G401.6 (cell line): Measurements from ENCODE around the gene PRKN.

Source experiments
- FAIRE-seq: peaks from 2 replicates; lab custom pipeline; 2012; peaks lifted over from hg19 to GRCh38; lab: Jason Lieb, UNC

The PRKN gene

DNA sequence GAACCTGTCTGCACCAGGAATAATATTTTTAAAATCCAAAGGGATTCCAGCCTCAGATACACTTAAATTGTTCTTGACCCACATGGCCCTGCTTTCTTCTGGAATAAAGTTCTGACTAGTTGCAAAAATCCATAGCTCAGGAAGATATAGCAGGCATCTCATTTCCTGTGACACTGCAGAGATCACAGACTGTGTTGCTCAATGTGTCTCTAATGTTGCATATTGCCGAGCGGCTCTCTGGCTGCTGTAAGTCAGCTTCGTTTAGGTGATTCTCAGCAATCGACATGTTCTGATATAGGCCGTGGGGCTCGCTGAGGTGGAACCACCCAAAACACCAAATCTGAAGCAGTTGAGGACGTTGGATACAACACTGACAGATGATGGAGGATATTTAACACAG is 955.4 kb downstream of the PRKN start:
- FAIRE-seq = no peak

- FAIRE-seq = no peak
Observed at GRCh38 chr6:161761966-161762365, 965.6 kb downstream of the PRKN start.

DNA sequence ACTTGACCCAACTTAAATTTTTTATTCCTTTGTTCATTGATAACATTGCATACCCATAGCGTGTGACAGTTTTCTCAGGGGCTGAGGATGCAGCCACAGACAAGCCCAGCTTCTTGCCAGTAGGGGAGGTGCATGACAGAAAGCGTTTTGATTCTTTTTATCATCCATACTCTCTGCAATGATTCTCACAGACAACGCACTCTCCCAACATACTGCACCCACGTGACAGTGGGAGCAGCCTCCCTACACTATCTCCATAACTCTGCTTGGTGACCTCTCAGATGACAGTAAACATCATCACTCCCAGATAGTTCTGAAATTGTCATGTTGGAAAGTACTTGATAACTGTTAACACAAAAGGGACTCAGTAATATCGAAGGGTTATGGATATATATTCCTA is 972.5 kb downstream of the PRKN start:
- no peak for FAIRE-seq

DNA sequence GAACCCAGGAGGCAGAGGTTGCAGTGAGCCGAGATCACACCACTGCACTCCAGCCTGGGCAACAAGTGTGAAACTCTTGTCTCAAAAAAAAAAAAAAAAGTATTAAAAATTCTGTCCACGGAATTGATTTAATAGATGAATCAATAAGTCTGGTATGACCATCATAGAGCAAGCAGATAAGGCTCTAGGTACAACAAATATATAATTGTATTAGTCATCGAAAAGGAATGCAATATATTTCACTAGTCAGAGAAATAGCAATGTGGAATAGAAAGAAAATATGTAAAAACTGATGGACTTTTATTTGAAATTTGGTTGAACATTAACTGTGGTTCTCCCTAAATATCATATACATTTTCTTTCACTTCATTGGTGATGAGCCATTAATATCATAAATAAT is 976.9 kb downstream of the PRKN start:
- FAIRE-seq = no peak

DNA sequence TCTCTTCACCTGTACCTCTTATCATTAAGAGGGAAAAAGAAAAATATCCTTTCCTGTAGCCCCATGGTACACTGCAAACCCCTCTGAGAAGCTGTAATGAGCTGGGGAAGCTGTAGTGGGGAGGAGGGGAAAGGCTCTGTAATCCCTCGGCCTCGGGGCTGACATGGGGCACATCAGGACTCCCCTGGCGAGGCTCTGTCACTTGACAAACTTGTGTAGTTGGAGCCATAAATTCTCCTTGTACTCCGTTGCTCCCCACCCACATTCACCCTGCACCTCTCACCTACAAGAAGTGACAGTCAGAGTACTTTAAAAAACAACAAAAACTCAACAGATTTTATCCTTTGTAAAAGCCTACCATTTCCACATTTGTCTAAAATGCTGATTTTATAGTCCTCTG is 978.0 kb downstream of the PRKN start:
- FAIRE-seq = no peak

DNA sequence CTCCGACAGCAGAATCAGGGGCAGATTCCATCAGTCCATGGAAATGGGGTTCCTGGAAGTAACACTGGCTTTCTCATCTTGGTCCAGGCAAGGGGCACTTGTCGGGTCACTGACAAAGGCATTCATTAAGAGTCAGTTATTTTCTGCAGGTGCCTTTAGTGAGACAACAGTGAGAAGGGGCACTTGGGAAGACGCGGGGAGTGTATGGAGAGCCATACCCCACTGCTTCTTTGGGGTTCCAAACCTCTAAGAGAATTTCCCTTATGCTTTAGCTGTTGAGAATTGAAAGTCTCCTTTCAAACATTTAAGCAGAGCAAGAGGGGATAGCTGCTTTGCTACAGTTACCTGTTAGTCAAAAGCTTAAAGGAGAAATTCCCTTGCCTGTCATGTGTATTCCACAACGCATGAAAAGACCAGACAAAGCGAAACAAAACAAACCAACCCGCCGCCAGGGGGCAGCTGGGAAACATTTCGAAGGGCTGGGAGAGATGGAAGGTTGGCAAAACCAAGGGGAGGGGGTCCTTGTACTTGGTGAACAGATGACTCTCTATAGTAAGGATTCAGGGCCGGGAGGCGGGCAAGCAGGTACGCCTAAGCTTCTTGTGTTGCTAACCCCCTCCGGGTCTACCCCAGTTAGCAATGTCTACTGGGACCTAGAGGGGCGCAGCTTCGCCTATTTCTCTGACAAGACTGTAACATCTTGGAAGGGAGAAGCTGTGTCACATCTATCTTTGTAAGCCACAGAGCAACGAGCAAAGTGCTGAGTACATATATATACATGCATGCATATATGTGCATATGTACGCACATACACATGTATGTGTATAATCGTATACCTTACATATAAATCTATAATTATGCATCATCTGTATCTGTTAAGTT is 978.8 kb downstream of the PRKN start:
- FAIRE-seq = no peak

DNA sequence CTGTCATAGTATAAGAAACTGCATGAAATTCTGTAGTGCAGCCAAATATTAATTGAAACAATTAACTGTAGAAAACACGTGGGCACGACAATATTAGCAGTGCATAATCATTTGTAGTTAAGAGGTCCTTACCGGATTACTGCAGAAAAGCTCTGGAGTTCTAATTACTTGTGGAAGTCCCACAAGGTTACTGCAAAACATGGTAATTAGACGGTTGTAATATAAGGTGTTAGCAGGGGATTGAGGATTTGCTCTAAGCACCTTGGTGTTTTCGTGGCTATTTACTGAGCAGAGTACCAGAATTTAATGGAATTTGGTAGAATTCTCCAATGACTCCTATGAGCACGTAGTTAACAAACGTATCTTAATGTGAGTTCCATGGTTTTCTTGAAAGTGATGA is 980.1 kb downstream of the PRKN start:
- no peak for FAIRE-seq

DNA sequence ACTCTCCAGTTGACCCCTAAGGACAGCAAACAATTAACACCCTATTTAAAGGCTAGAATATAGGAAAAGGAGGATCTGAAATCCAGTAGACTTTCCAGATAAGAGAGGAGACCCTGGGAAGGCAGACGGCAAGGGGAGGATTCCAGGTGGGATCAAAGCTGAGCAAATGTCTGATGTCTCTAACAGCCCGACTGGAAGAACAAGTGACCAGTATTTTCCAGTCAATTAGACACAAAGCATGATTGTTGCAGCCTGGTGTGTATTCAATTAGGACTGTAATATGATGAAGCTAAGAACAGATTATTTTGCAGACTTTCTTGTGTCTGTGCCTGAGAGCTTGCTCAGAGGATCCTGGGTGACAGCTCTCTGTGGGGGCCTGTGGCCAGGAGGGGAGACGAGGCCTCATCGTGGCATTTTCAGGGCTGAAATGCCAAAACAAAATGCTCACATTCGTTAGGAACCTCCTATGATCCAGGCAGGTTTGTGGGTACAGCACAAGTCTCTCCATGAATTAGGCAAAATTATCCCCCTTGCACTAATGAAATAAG is 981.9 kb downstream of the PRKN start:
- FAIRE-seq = no peak

DNA sequence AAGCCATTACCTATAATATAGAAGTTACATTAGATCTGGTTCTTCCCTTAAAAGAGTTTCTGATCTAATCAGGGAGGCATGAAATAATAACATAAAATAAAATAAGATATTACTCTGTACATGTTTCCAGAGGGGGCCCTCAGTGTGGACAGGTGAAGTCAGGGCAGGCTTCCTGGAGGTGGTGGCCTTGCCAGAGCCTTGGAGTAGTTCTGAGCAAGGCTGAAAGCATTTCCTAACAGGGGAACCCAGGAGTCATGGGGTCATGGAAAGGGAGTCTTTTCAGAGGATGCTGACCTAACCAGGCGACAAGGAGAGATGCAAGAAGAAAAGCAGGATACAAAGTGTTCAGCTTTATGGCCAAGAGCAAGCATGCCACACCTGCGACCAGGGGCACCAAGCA is 982.4 kb downstream of the PRKN start:
- no peak for FAIRE-seq

- FAIRE-seq = no peak
Observed at GRCh38 chr6:161744211-161745067, 983.1 kb downstream of the PRKN start.

- no peak for FAIRE-seq
Observed at GRCh38 chr6:161743509-161744178, 983.9 kb downstream of the PRKN start.

- FAIRE-seq = no peak
Observed at GRCh38 chr6:161740486-161740885, 987.1 kb downstream of the PRKN start.

GRCh38 chr6:161736781-161737292 is 990.7 kb downstream of the PRKN start:
- no peak for FAIRE-seq

- FAIRE-seq = no peak
Observed at GRCh38 chr6:161736326-161736725, 991.2 kb downstream of the PRKN start.

DNA sequence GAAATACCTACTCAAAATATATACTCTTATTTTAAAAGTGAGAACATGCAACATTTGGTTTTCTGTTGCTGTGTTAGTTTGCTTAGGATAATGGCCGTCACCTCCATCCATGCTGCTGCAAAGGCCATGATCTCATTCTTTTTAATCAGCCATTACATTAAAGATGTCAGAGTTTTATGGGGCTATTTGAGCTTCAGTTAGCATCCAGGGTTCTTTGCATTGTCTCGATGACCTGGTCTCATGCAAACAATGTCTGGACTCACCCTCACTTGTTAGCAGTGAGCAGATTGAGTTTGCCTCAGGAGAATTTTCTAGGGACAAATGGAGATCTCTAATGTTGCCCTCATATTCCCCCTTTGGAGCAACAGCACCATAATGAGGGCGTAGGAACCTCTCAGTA is 995.0 kb downstream of the PRKN start:
- no peak for FAIRE-seq

DNA sequence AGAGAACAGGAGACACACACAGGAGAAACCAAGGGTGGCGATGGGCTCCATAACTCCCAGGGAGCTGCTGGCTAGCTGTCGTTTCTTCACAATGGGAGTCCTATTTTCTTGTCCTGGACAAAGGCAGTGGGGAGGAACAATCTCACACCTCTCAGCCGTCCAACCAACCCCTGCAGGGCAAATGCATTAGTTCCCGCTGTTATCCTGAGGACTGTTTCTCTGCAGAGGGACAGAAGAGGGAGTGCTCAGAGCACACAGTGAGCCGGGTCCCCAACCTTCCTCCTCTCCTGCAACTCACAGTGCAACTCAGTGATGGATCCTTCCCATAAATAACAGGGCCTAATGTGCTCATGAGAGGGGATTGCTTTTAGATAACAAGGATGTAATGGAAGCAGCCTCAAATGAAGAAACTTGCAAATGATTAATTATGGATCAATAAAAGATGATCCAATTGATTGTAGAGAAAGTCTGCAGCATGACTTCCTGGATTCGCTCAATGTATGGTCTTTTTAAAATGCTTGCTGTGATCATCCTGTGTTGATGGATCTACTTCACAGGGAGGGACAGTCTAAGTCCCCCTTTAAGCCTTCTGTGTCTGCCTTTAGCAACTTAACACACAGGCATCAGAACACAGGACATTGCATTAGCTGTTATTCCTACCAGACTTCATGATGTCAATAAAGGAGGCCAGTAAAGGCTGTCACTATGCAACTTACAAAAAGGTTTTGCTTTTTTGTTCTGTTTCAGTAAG is 1000.3 kb downstream of the PRKN start:
- FAIRE-seq = no peak

- FAIRE-seq = no peak
Observed at GRCh38 chr6:161722394-161722793, 1005.2 kb downstream of the PRKN start.

GRCh38 chr6:161721511-161721910 is 1006.1 kb downstream of the PRKN start:
- no peak for FAIRE-seq

GRCh38 chr6:161716176-161716575 is 1011.4 kb downstream of the PRKN start:
- FAIRE-seq = no peak

- FAIRE-seq = no peak
Observed at GRCh38 chr6:161711938-161712337, 1015.6 kb downstream of the PRKN start.

DNA sequence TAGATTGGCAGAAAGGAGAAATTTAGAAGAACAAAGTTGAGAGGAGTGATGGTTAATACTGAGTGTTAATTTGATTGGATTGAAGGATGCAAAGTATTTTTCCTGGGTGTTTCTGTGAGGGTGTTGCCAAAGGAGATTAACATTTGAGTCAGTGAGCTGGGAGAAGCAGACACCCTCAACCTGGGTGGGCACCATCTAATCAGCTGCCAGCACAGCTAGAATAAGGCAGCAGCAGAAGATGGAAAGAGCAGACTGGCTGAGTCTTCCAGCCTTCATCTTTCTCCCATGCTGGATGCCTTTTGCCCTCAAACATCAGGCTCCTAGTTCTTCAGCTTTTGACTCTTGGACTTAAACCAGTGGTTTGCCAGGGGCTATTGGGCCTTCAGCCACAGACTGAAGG is 1016.1 kb downstream of the PRKN start:
- FAIRE-seq = no peak

- FAIRE-seq = no peak
Observed at GRCh38 chr6:161710698-161711097, 1016.9 kb downstream of the PRKN start.
